ENCODE results near the gene GRK2.

Gene GRK2

GRCh38 chr11:67301313-67301921 lies 35.1 kb downstream of the GRK2 start:
- peak in 1 of 5 experiments; percentile 8 for DNase-seq

GRCh38 chr11:67301951-67302516 lies 35.8 kb downstream of the GRK2 start:
- peak in 1 of 5 experiments; percentile 7 for DNase-seq

DNA sequence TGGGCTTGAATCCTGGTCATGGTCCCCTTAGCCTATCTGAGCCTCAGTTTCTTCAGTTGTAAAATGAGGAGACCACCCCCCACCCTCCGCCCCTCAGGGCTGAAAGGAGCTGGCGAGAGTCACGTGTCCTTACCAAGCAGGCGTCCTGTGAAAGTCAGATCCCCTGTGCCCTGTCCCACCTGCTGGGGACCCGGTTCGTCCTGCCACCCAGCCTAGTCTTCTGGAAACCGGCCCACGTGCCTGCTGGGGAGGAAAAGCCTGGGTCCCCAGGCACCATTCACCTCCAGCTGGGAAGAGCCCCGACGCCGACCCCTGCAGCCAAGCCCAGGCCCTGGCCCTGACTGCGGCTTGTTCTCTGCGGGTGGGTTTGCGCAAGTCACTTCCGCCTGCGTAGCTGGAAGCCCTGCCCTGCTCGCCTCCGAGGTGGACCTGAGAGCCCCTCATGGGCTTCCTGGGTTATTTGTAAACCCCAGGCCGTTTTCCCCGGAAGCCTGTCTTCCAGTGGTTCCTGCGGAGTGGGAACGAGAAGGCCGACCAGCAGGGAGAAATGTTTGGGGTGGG lies 36.4 kb downstream of the GRK2 start:
- DNase-seq: peak in 3 of 5 experiments; percentile 8 to 37 (median 15)

DNA sequence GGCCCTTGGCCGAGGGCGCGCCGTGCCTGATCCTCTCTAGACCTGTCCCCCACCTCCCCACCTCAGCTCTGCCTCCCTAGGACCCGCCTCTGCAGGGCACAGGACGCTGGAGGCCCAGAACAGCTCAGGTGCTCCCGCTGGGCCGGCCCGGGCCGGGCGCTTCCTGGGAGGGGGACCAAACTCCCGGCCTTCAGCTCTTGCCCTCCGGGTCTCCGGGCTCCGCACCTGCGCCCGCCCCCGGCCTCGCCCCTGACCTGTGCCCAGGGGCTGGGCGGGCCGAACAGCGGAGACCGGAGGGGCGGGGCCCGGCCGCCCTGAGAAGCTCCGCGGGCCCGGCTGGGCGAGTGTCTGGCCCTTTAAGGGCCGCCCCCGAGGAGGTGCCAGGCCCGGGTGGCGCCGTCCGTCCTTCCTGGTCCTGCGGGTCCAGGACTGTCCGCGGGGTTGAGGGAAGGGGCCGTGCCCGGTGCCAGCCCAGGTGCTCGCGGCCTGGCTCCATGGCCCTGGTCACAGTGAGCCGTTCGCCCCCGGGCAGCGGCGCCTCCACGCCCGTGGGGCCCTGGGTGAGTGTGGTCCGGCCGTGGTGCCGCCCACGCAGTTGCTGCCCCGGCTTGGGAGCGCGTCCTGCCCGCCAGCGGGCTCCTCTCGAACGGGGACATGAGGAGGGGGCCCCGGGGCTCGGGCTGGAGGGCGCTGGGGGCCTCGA lies 37.0 kb downstream of the GRK2 start, which contains the start of gene SSH3:
Gene SSH3 (plus strand): TSS at position 399 of the 703 bp plus-strand sequence. CDS start 96 bp downstream, at position 495.
- peak in 4 of 5 experiments; percentile 20 to 62 (median 36) for DNase-seq

- peak in 3 of 5 experiments; percentile 16 to 50 (median 21) for DNase-seq
These were observed 37.6 kb downstream of the GRK2 start for GRCh38 chr11:67303835-67304411.

- no peak for DNase-seq
These were observed 38.3 kb downstream of the GRK2 start for GRCh38 chr11:67304511-67305113.

DNA sequence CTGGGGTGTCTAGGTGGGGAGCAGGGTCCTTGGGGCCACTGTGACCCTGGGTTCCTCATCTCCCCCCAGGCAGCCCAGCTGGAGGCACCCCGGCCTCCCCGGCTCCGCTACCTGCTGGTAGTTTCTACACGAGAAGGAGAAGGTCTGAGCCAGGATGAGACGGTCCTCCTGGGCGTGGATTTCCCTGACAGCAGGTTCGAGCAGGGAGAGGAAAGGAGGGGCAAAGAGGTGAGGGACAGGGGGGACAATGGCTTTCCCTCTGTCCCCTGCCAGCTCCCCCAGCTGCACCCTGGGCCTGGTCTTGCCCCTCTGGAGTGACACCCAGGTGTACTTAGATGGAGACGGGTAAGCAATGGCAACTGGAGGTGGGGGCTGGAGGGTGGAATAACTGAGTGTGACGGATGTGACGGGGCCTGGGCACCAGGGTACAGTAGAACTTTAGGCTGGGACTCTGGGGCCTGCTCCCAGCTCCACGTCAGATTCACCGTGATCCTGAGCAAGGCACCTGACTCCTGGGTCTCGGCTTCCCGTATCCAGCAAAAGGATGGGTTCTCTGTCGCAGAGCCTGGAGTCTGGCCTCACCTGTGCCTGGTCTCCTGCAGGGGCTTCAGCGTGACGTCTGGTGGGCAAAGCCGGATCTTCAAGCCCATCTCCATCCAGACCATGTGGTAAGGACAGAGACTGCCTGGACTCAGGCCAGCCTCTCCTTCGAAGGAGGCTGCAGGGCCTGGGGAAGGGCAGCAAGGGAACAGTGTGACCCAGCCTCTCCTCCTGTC lies 40.7 kb downstream of the GRK2 start:
- DNase-seq: no peak

DNA sequence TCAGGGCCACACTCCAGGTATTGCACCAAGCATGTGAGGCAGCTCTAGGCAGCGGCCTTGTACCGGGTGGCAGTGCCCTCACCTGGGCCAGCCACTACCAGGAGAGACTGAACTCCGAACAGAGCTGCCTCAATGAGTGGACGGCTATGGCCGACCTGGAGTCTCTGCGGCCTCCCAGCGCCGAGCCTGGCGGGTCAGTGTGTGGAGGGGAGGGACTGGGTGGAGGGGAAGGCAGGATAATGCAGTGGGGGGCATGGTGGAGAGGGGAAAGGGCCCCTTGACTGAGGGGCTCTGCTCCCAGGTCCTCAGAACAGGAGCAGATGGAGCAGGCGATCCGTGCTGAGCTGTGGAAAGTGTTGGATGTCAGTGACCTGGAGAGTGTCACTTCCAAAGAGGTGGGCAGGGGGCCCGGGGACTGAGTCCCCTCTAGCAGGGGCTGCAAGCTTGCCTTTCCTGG lies 41.3 kb downstream of the GRK2 start:
- no peak for DNase-seq

DNA sequence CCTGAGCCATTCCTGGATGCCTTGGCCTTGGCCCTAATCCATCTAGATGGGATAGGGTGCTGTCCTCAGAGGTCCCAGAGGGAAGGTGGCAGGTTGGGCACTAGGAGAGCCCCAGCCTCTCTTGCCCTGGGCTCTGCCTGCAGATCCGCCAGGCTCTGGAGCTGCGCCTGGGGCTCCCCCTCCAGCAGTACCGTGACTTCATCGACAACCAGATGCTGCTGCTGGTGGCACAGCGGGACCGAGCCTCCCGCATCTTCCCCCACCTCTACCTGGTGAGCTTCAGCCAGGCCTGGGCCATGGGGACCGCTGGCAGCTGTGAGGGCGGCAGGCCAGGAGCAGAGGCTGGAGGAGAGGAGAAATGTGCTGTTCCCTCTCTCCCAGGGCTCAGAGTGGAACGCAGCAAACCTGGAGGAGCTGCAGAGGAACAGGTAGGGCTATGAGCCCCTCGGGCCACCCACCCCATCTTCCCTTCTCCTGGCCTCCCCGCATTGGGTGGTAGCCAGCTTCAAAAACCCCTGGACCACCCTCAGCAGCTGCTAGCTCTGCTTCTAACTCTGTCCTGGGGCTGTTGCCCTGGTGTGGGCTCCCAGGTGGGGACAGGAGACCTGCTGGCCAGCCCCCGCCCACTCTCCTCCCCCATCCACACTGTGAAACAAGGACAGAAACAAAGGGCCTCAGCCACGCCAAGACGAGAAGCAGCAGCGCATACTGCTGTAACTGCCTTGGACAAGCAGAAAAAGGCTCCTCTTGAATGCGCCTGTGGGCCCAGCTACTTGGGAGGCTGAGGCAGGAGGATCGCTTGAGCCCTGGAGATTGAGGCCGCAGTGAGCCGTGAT lies 42.0 kb downstream of the GRK2 start:
- no peak for DNase-seq

- no peak for DNase-seq
These were observed 42.9 kb downstream of the GRK2 start for GRCh38 chr11:67309166-67309565.

DNA sequence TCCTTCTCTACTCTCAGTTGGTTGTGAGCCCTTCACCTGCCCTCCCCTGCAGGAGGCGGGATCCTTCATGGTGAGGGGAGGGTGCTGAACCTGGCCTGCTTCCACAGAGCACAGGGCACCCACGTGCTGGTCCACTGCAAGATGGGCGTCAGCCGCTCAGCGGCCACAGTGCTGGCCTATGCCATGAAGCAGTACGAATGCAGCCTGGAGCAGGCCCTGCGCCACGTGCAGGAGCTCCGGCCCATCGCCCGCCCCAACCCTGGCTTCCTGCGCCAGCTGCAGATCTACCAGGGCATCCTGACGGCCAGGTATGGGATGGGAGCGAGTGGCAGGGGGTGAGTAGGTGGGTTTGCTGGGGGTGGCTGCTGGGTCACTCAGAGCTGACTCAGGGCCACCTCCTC lies 43.4 kb downstream of the GRK2 start:
- no peak for DNase-seq

DNA sequence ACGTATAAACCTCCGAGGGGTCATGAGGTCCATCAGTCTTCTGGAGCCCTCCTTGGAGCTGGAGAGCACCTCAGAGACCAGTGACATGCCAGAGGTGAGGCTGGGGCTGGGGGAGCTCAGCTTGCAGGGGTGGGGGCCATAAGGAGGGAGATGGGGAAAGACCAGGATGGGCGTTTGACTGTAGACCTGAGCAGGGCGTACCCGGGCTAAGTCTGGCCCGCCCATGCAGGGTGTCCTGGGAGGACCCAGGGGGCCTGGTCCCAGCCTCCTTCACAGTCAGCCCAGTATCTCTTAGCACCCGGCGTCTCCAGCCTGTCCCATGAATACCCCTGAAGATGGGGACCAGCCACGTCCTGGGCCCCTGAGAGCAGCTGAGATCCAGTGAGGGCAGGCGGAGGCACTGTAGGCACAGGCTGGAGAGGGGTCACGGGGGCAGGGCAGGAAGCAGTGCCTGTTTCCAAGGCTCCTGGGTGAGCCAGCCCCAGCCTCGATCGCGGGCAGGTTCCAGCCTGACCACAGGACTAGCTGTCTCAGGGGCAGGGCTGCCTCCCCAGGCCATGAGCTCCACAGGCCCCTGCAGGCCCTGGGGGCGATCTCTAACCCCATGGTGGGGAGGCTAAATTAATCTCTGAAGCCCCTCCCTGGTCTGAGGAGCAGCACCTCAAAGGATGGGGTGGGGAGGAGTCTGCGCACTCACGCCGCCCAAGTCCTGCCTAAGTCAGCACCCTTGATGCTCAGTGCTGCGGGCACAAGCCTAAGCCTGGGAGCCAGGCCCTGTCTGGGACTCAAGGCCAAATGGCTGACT lies 44.2 kb downstream of the GRK2 start:
- no peak for DNase-seq

GRCh38 chr11:67311051-67311555 lies 44.8 kb downstream of the GRK2 start:
- no peak for DNase-seq

DNA sequence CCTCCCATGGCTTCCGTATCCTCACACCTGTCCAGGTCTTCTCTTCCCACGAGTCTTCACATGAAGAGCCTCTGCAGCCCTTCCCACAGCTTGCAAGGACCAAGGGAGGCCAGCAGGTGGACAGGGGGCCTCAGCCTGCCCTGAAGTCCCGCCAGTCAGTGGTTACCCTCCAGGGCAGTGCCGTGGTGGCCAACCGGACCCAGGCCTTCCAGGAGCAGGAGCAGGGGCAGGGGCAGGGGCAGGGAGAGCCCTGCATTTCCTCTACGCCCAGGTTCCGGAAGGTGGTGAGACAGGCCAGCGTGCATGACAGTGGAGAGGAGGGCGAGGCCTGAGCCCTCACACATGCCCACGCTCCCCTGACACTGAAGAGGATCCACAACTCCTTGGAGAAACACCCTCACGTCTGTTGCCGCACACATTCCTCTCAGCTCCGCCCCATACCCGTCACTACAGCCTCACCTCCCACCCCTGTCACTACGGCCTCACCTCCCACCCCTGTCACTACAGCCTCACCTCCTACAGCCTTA lies 45.3 kb downstream of the GRK2 start:
- peak in 1 of 5 experiments; percentile 51 for DNase-seq

- DNase-seq: peak in 3 of 5 experiments; percentile 38 to 76 (median 53)
These were observed 46.1 kb downstream of the GRK2 start for GRCh38 chr11:67312187-67313021.

DNA sequence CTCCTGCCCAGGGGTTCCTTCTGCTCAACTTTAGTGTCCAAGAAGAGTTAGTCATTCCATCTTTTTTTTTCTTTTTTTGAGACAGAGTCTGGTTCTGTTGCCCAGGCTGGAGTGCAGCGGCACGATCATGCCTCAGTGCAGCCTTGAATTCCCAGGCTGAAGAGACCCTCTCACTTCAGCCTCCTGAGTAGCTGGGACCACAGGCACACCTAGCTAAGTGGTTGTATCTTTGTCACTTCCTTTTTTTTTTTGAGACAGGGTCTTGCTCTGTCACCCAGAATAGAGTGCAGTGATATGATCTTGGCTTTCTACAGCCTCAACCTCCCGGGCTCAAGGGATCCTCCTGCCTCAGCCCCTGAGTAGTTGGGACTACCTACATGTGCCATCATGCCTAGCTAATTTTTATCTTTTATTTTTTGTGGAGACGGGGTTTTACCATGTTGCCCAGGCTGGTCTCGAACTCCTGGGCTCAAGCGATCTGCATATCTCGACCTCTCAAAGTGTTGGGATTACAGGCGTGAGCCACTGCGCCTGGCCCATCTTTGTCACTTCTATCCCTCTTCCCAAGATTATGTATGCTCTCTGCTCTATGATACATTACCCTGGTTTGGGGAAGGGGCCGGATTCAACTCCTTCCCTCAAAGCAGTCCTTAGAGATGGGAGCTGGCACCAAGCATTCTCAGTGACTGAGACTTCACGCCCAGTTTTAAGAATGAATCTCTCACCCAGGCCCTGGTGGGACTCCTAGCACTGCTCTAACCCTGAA lies 47.0 kb downstream of the GRK2 start:
- DNase-seq: no peak

DNA sequence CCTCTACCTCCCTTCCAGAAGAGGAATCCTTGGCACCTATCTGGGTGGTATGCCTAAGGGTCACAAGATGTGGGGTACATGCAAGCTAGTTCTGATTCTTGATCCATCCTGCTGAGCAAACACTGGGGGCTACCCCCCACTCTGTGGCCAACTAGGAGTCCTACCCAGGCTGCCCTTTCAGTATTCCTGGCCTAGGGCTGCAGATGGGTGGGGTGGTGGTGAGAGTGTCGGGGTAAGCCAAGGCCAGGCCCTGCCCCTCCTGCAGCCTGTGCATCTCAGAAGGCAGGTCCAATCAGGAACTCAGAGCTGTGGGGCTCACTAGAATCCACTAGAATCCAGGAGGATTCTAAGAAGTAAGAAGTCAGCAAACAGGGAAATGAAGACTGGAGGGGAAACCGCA lies 47.9 kb downstream of the GRK2 start:
- no peak for DNase-seq

All from T-helper 2 cell (primary cell).